Measurements from ENCODE around the gene ARHGEF11. TPM values are rescaled to one million over a fixed set of nuclear protein-coding genes. Genes with fewer than 3 reads are reported as not detected.

ARHGEF11 gene, protein sequence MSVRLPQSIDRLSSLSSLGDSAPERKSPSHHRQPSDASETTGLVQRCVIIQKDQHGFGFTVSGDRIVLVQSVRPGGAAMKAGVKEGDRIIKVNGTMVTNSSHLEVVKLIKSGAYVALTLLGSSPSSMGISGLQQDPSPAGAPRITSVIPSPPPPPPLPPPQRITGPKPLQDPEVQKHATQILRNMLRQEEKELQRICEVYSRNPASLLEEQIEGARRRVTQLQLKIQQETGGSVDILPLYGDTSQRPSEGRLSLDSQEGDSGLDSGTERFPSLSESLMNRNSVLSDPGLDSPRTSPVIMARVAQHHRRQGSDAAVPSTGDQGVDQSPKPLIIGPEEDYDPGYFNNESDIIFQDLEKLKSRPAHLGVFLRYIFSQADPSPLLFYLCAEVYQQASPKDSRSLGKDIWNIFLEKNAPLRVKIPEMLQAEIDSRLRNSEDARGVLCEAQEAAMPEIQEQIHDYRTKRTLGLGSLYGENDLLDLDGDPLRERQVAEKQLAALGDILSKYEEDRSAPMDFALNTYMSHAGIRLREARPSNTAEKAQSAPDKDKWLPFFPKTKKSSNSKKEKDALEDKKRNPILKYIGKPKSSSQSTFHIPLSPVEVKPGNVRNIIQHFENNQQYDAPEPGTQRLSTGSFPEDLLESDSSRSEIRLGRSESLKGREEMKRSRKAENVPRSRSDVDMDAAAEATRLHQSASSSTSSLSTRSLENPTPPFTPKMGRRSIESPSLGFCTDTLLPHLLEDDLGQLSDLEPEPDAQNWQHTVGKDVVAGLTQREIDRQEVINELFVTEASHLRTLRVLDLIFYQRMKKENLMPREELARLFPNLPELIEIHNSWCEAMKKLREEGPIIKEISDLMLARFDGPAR (N-terminal part only)
- total RNA-seq (2021) = 38.1 and 41.1 TPM in 2 replicates
- long read RNA-seq, partial matches to known transcripts = 2 of 5 reads
- long read RNA-seq, other reads (novel, unspliced or antisense) = 3 of 5 reads

DNA sequence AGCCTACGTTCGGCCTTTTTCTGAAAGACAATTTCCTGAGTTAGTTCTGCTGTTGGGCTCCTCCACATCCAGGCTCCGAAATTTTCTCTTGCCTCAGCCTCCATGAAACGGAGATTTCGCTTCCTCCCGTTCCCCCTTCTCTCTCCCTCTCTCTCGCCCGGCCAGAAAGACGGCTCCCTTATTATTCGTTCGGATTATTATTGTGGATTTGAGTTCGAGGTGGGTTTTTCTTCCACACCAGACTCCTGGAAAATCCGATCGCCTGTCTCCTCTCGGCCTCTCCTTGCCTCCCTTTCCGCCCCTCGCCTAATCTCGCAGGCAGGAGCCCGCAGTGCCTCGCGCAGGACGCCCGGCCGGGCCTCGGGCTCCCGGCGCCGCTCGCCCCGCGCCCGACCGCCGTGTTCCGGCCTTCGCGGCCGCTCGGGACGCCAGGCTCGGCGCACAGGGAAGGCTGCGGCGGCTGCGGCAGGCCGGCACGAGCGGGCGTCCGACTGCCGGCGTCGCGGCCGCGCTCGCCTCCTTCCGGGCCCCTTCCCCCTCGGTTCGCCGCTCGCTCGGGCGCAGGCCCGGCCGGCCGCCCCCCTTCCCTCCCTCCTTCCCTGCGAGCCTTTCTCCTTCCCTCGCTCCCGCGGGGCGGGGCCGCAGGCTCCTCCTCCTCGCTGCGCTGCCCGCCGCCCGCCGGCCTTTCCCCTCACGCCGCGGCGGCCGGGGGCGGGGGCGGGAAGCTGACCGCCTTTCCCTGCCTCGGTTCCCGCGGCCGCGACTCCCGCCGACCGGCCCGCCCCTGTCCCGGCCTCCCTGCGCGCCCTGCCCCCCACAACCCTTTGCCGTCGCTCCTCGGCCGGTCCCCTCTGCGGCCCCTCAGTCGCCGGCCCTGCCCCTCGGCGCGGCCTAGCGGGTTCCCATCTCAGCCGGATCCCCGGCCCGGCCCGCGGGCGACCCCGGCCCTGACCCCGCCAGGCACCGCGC lies at the start of gene ARHGEF11:
Gene ARHGEF11 (minus strand): TSS at position 493 of the 969 bp plus-strand sequence. CDS start 1,412 bp downstream, outside the sequence.
- H3K18ac ChIP-seq (ENCODE audit: insufficient read length, low read depth, low read length) = peak within 1 kb of the TSS; percentile 62
- peak within 1 kb of the TSS; percentile 85 for H3T11ph ChIP-seq (ENCODE audit: low read length)
- no peak within 1 kb of the TSS for H2BK120ac ChIP-seq (ENCODE audit: low read depth, low read length, poor library complexity, severe bottlenecking)
- H3K23me2 ChIP-seq (ENCODE audit: insufficient read length, low read depth, low read length, poor library complexity, severe bottlenecking) = peaks cover 23% of the 10 kb centered on the region
- no peaks in the 10 kb centered on the region for H4K20me1 ChIP-seq (ENCODE audit: control insufficient read depth, insufficient read depth, insufficient read length)
- DNase-seq = peak; percentile 90
- Mint-ChIP-seq H3K4me1 (peaks cover 45 to 51% of the 10 kb centered on the region in 2 experiments), H3K27me3 (ENCODE audit: low read depth) (no peaks in the 10 kb centered on the region; the same call in 1 of the 2 replicates), H3K4me3 (peak within 1 kb of the TSS; percentile 86 to 92), H3K27ac (peak within 1 kb of the TSS; percentile 96 to 98 (median 97)), H3K9me3 (no peaks in the 10 kb centered on the region), H3K36me3 (ENCODE audit: insufficient read depth in 1 of 3, low read depth in 3 of 3) (peaks cover 0 to 6% (median 3%) of the 10 kb centered on the region in 3 experiments; a peak in 5 of 7 replicates)
- no CpG with 5 or more reads among the region's 120 CpGs for WGBS (ENCODE audit: extremely low coverage, insufficient read length, low lambda C conversion rate)
- H3K4me1 ChIP-seq (ENCODE audit: insufficient read depth, low read length) = peaks cover 10% of the 10 kb centered on the region
- H3K56ac ChIP-seq (ENCODE audit: insufficient read length, low read depth, low read length) = peak within 1 kb of the TSS; percentile 65
- no peak within 1 kb of the TSS for H3K4ac ChIP-seq (ENCODE audit: low read depth, low read length)
- H2BK5ac ChIP-seq (ENCODE audit: insufficient read length, low read length) = no peak within 1 kb of the TSS
- H3K27me3 ChIP-seq (ENCODE audit: insufficient read depth, low read length) = no peaks in the 10 kb centered on the region
- H3K79me1 ChIP-seq (ENCODE audit: insufficient read depth, low read depth, low read length, poor library complexity, severe bottlenecking) = peaks cover 14% of the 10 kb centered on the region
- H3K9me3 ChIP-seq (ENCODE audit: control insufficient read depth, low read depth, low read length) = no peaks in the 10 kb centered on the region
- peaks cover 19% of the 10 kb centered on the region; the same call in 1 of the 2 replicates for H3K79me2 ChIP-seq (ENCODE audit: insufficient read depth, low read length)
- peak within 1 kb of the TSS; percentile 46 for H3K27ac ChIP-seq (ENCODE audit: insufficient read length, low read depth, low read length)
- H3K14ac ChIP-seq (ENCODE audit: insufficient read depth, low read length) = peak within 1 kb of the TSS; percentile 94; the same call in 1 of the 2 replicates
- no peak within 1 kb of the TSS; the same call in 1 of the 2 replicates for H2BK15ac ChIP-seq (ENCODE audit: low read depth, low read length)
- H3K4me2 ChIP-seq (ENCODE audit: insufficient read depth, insufficient read length, low read length) = peak within 1 kb of the TSS; percentile 86
- H2BK20ac ChIP-seq (ENCODE audit: low read depth, low read length, poor library complexity, severe bottlenecking) = no peak within 1 kb of the TSS
- no peak within 1 kb of the TSS for H4K8ac ChIP-seq (replicated peaks; ENCODE audit: insufficient read length, low read depth, low read length)
- TF ChIP-seq, protein P1, sequence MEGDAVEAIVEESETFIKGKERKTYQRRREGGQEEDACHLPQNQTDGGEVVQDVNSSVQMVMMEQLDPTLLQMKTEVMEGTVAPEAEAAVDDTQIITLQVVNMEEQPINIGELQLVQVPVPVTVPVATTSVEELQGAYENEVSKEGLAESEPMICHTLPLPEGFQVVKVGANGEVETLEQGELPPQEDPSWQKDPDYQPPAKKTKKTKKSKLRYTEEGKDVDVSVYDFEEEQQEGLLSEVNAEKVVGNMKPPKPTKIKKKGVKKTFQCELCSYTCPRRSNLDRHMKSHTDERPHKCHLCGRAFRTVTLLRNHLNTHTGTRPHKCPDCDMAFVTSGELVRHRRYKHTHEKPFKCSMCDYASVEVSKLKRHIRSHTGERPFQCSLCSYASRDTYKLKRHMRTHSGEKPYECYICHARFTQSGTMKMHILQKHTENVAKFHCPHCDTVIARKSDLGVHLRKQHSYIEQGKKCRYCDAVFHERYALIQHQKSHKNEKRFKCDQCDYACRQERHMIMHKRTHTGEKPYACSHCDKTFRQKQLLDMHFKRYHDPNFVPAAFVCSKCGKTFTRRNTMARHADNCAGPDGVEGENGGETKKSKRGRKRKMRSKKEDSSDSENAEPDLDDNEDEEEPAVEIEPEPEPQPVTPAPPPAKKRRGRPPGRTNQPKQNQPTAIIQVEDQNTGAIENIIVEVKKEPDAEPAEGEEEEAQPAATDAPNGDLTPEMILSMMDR (conservative IDR thresholded peaks at IDR 0.05) = no peak
- H2AK5ac ChIP-seq (ENCODE audit: insufficient read length, low read length) = no peak within 1 kb of the TSS
- peak within 1 kb of the TSS; percentile 94 for H3K9ac ChIP-seq (ENCODE audit: extremely low read depth, insufficient read length, low read length)
- H4K91ac ChIP-seq (ENCODE audit: insufficient read length, low read depth, low read length) = no peak within 1 kb of the TSS
- no peak within 1 kb of the TSS for H4K5ac ChIP-seq (ENCODE audit: insufficient read length, low read depth, low read length)
- H3K23ac ChIP-seq (ENCODE audit: insufficient read length, low read depth, low read length) = no peak within 1 kb of the TSS
- peak within 1 kb of the TSS; percentile 86 for H2AFZ ChIP-seq (ENCODE audit: low read length)
- no peak within 1 kb of the TSS for H2BK12ac ChIP-seq (ENCODE audit: insufficient read length, low read depth, low read length)

Measured in H9 (cell line).